ENCODE results near the gene RO60. TPM values are rescaled to one million over a fixed set of nuclear protein-coding genes. Genes with fewer than 3 reads are reported as not detected.

RO60 gene
- polyA plus RNA-seq, 1 donor from 2014 or later = 36.7 TPM

- TF ChIP-seq EZH2 (IDR thresholded peaks at IDR 0.05; ENCODE audit: borderline replicate concordance, insufficient read depth, low read length, poor library complexity, severe bottlenecking) (no peak), REST (IDR thresholded peaks at IDR 0.05; ENCODE audit: borderline replicate concordance) (no peak), TAF1 (IDR thresholded peaks at IDR 0.05; ENCODE audit: low read depth) (no peak), CTCF (IDR thresholded peaks at IDR 0.05; ENCODE audit: poor library complexity, severe bottlenecking) (no peak), SMC3 (conservative IDR thresholded peaks at IDR 0.05; ENCODE audit: poor library complexity) (no peak), POLR2AphosphoS5 (IDR thresholded peaks at IDR 0.05) (no peak), RAD21 (conservative IDR thresholded peaks at IDR 0.05) (no peak), MXI1 (conservative IDR thresholded peaks at IDR 0.05; ENCODE audit: poor library complexity, severe bottlenecking) (no peak), EP300 (conservative IDR thresholded peaks at IDR 0.05; ENCODE audit: poor library complexity, severe bottlenecking) (no peak)
- no peaks in the 10 kb centered on the region for H3K9me2 ChIP-seq (ENCODE audit: insufficient read depth, low read length)
- no peaks in the 10 kb centered on the region for H4K20me1 ChIP-seq (ENCODE audit: insufficient read depth)
Observed at GRCh38 chr1:193070942-193071341, 11.5 kb downstream of the RO60 start.

GRCh38 chr1:193077991-193078390 lies 18.6 kb downstream of the RO60 start:
- no peaks in the 10 kb centered on the region for H3F3A ChIP-seq (ENCODE audit: insufficient read depth, low read length, poor library complexity, severe bottlenecking)
- H4K20me1 ChIP-seq (ENCODE audit: insufficient read depth) = no peaks in the 10 kb centered on the region
- H2AFZ ChIP-seq (ENCODE audit: low read depth, low read length) = no peak overlapping the region
- H3K27ac ChIP-seq (ENCODE audit: low read length) = no peak overlapping the region
- peaks cover 43% of the 10 kb centered on the region for H3K36me3 ChIP-seq (ENCODE audit: insufficient read depth, low read length)
- H3K79me2 ChIP-seq (replicated peaks; ENCODE audit: insufficient read depth, low read length) = peaks cover 14% of the 10 kb centered on the region
- H3K4me2 ChIP-seq (ENCODE audit: low read length) = no peak overlapping the region
- TF ChIP-seq MXI1 (conservative IDR thresholded peaks at IDR 0.05; ENCODE audit: poor library complexity, severe bottlenecking) (no peak), SMC3 (conservative IDR thresholded peaks at IDR 0.05; ENCODE audit: poor library complexity) (no peak), CTCF (IDR thresholded peaks at IDR 0.05; ENCODE audit: poor library complexity, severe bottlenecking) (no peak), REST (IDR thresholded peaks at IDR 0.05; ENCODE audit: borderline replicate concordance) (no peak), POLR2AphosphoS5 (IDR thresholded peaks at IDR 0.05) (no peak), EP300 (conservative IDR thresholded peaks at IDR 0.05; ENCODE audit: poor library complexity, severe bottlenecking) (no peak)
- no peaks in the 10 kb centered on the region for H3K27me3 ChIP-seq (ENCODE audit: insufficient read depth, low read depth, low read length)
- H3K9me2 ChIP-seq (ENCODE audit: insufficient read depth, low read length) = no peaks in the 10 kb centered on the region
- H3K9ac ChIP-seq (ENCODE audit: low read length) = no peak overlapping the region
- no peak overlapping the region for H3K4me3 ChIP-seq (ENCODE audit: low read length)
- peaks cover 9% of the 10 kb centered on the region for H3K9me3 ChIP-seq (ENCODE audit: low read length)

More at GRCh38 chr1:193070942-193071341, 11.5 kb downstream of the RO60 start:
- Histone ChIP-seq H3K79me2 (replicated peaks; ENCODE audit: insufficient read depth, low read length) (peaks cover 61% of the 10 kb centered on the region), H3K4me2 (ENCODE audit: low read length) (no peak overlapping the region), H3K9ac (ENCODE audit: low read length) (no peak overlapping the region), H3F3A (ENCODE audit: insufficient read depth, low read length, poor library complexity, severe bottlenecking) (no peaks in the 10 kb centered on the region), H3K36me3 (ENCODE audit: insufficient read depth, low read length) (no peaks in the 10 kb centered on the region), H2AFZ (ENCODE audit: low read depth, low read length) (no peak overlapping the region), H3K27me3 (ENCODE audit: insufficient read depth, low read depth, low read length) (no peaks in the 10 kb centered on the region), H3K27ac (ENCODE audit: low read length) (no peak overlapping the region), H3K4me3 (ENCODE audit: low read length) (no peak overlapping the region), H3K9me3 (ENCODE audit: low read length) (no peaks in the 10 kb centered on the region)
